GM18951 (cell line): ENCODE results near the gene ELF2.
"Not testable (repeated sequence)": the region's sequence is repeated elsewhere in the genome, so short reads cannot be mapped to it uniquely, and the experiment has no call there.

Experiments used
- POLR2A ChIP-seq: IDR thresholded peaks from 4 replicates; pipeline ENCODE4 v1.6.1; 2011; ENCODE audit warnings: mild to moderate bottlenecking; ENCODE audit not compliant: insufficient read length, insufficient read depth; ENCODE audit errors: extremely low read depth
- in situ Hi-C: fragments of 300-500 bp; cut with MboI; formaldehyde crosslinking; loops from one replicate; pipeline ENCODE4 v1.12.0; 2022; ENCODE audit warnings: low sequenced_read_pairs, mixed read lengths, inconsistent platforms; ENCODE audit not compliant: unreplicated experiment

Gene ELF2

GRCh38 chr4:139009702-139010101 lies 167.3 kb downstream of the ELF2 start:
- TF ChIP-seq POLR2A = no peak
- in situ Hi-C loops = no loop called here

- in situ Hi-C loops = not testable (repeated sequence)
Observed at GRCh38 chr4:139008278-139008677, 168.7 kb downstream of the ELF2 start.

GRCh38 chr4:139007640-139008039 lies 169.4 kb downstream of the ELF2 start:
- no peak for TF ChIP-seq POLR2A
- in situ Hi-C loops = no loop called here
